ENCODE results near the gene TNC. TPM values are rescaled to one million over a fixed set of nuclear protein-coding genes. Genes with fewer than 3 reads are reported as not detected.
"Not testable (repeated sequence)": the region's sequence is repeated elsewhere in the genome, so short reads cannot be mapped to it uniquely, and the experiment has no call there.

TNC gene
- total RNA-seq, 2 experiments from 2014 or later: 0.05 to 0.22 TPM

- Mint-ChIP-seq H3K4me3 (no peak overlapping the region), H3K27me3 (peaks cover 19% of the 10 kb centered on the region), H3K9me3 (no peaks in the 10 kb centered on the region), H3K36me3 (ENCODE audit: low read depth) (no peaks in the 10 kb centered on the region), H3K27ac (no peak overlapping the region), H3K4me1 (ENCODE audit: low read depth) (no peaks in the 10 kb centered on the region)
- ATAC-seq (no peak), DNase-seq (no peak)
- TF ChIP-seq, protein P1, sequence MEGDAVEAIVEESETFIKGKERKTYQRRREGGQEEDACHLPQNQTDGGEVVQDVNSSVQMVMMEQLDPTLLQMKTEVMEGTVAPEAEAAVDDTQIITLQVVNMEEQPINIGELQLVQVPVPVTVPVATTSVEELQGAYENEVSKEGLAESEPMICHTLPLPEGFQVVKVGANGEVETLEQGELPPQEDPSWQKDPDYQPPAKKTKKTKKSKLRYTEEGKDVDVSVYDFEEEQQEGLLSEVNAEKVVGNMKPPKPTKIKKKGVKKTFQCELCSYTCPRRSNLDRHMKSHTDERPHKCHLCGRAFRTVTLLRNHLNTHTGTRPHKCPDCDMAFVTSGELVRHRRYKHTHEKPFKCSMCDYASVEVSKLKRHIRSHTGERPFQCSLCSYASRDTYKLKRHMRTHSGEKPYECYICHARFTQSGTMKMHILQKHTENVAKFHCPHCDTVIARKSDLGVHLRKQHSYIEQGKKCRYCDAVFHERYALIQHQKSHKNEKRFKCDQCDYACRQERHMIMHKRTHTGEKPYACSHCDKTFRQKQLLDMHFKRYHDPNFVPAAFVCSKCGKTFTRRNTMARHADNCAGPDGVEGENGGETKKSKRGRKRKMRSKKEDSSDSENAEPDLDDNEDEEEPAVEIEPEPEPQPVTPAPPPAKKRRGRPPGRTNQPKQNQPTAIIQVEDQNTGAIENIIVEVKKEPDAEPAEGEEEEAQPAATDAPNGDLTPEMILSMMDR (IDR thresholded peaks at IDR 0.05): no peak
- intact Hi-C loops (cut with micrococcal nuclease): no loop called here
- ChIA-PET CTCF (no interaction called here), POLR2A (no interaction called here)
Measured at GRCh38 chr9:115135821-115136778, 18.1 kb upstream of the TNC start.

GRCh38 chr9:115134941-115135340 is 17.0 kb upstream of the TNC start:
- Mint-ChIP-seq H3K36me3 (ENCODE audit: low read depth) (no peaks in the 10 kb centered on the region), H3K27me3 (peaks cover 15% of the 10 kb centered on the region), H3K27ac (no peak overlapping the region), H3K4me3 (no peak overlapping the region), H3K4me1 (ENCODE audit: low read depth) (no peaks in the 10 kb centered on the region), H3K9me3 (no peaks in the 10 kb centered on the region)
- TF ChIP-seq, protein P1 (IDR thresholded peaks at IDR 0.05): no peak
- CTCF ChIA-PET: no interaction called here
- POLR2A ChIA-PET: no interaction called here
- ATAC-seq (no peak), DNase-seq (no peak)
- intact Hi-C loops (cut with micrococcal nuclease): no loop called here

- H3K27me3 Mint-ChIP-seq: peaks cover 20% of the 10 kb centered on the region
- no peaks in the 10 kb centered on the region for H3K9me3 Mint-ChIP-seq
- H3K4me3 Mint-ChIP-seq: no peak overlapping the region
- intact Hi-C loops (cut with micrococcal nuclease): no loop called here
- no peak overlapping the region for H3K27ac Mint-ChIP-seq
- ChIA-PET POLR2A (no interaction called here), CTCF (interaction anchor here (1.1 kb wide), 1 partner anchor 18 kb away, joined by 3 read pairs; no protein-coding TSS in a partner anchor)
- TF ChIP-seq, protein P1 (IDR thresholded peaks at IDR 0.05): no peak
- H3K4me1 Mint-ChIP-seq (ENCODE audit: low read depth): no peaks in the 10 kb centered on the region
- no peaks in the 10 kb centered on the region for H3K36me3 Mint-ChIP-seq (ENCODE audit: low read depth)
- ATAC-seq: no peak
- no peak for DNase-seq
Measured at GRCh38 chr9:115133649-115134048, 15.7 kb upstream of the TNC start.

DNA sequence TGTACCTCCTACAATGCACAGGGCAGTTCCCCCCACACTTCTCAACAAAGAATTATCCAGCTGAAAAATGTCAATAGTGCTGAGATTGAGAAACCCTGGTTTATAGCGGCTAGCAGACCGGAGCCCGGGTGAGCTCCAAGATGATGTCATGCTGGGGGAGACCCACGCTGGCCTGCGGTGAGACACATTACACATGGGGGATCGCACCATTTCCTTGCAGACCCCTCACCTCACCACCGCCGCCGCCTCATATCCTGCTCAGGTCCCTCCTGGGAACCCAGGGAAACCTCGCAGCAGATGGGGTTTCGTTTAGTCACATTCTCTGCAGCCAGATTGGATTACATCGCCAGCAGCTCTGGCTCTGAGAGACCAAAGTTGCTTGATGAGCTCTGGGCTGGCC is 14.7 kb upstream of the TNC start:
- CTCF ChIA-PET: interaction anchor here (1.1 kb wide), 1 partner anchor 19 kb away, joined by 3 read pairs; no protein-coding TSS in a partner anchor
- POLR2A ChIA-PET: interaction anchor here (1.0 kb wide), 1 partner anchor 9 kb away, joined by 3 read pairs; no protein-coding TSS in a partner anchor
- TF ChIP-seq, protein P1 (IDR thresholded peaks at IDR 0.05): no peak
- Mint-ChIP-seq H3K27me3 (peaks cover 21% of the 10 kb centered on the region), H3K9me3 (no peaks in the 10 kb centered on the region), H3K36me3 (ENCODE audit: low read depth) (no peaks in the 10 kb centered on the region), H3K4me1 (ENCODE audit: low read depth) (no peaks in the 10 kb centered on the region), H3K4me3 (no peak overlapping the region), H3K27ac (no peak overlapping the region)
- DNase-seq (no peak), ATAC-seq (no peak)
- intact Hi-C loops (cut with micrococcal nuclease): no loop called here

- peaks cover 17% of the 10 kb centered on the region for H3K27me3 Mint-ChIP-seq
- ATAC-seq (no peak), DNase-seq (no peak)
- no peak overlapping the region for H3K27ac Mint-ChIP-seq
- H3K9me3 Mint-ChIP-seq: peaks cover 2% of the 10 kb centered on the region
- ChIA-PET CTCF (no interaction called here), POLR2A (no interaction called here)
- no peaks in the 10 kb centered on the region for H3K36me3 Mint-ChIP-seq (ENCODE audit: low read depth)
- H3K4me1 Mint-ChIP-seq (ENCODE audit: low read depth): no peaks in the 10 kb centered on the region
- H3K4me3 Mint-ChIP-seq: no peak overlapping the region
- intact Hi-C loops (cut with micrococcal nuclease): no loop called here
- TF ChIP-seq, protein P1 (IDR thresholded peaks at IDR 0.05): no peak
Measured at GRCh38 chr9:115130176-115130575, 12.2 kb upstream of the TNC start.

- CTCF ChIA-PET; H3K4me3 Mint-ChIP-seq; H3K36me3 Mint-ChIP-seq (ENCODE audit: low read depth); intact Hi-C loops (cut with micrococcal nuclease); H3K27ac Mint-ChIP-seq; POLR2A ChIA-PET; DNase-seq; H3K4me1 Mint-ChIP-seq (ENCODE audit: low read depth); ATAC-seq; H3K9me3 Mint-ChIP-seq: not testable (repeated sequence)
- peaks cover 17% of the 10 kb centered on the region for H3K27me3 Mint-ChIP-seq
Measured at GRCh38 chr9:115128726-115129125, 10.8 kb upstream of the TNC start.

Measured in activated CD8-positive, alpha-beta T cell treated with anti-CD3 and anti-CD28 coated beads for 36 hours (primary cell).